Retina (tissue), 1 donor: ENCODE results near the gene IRAK2.
"Not testable (repeated sequence)": the region's sequence is repeated elsewhere in the genome, so short reads cannot be mapped to it uniquely, and the experiment has no call there.

ENCODE experiments used
- DNase-seq: peaks from one replicate; pipeline ENCODE4 v3.0.0-alpha.2; 2016

IRAK2 gene

DNA sequence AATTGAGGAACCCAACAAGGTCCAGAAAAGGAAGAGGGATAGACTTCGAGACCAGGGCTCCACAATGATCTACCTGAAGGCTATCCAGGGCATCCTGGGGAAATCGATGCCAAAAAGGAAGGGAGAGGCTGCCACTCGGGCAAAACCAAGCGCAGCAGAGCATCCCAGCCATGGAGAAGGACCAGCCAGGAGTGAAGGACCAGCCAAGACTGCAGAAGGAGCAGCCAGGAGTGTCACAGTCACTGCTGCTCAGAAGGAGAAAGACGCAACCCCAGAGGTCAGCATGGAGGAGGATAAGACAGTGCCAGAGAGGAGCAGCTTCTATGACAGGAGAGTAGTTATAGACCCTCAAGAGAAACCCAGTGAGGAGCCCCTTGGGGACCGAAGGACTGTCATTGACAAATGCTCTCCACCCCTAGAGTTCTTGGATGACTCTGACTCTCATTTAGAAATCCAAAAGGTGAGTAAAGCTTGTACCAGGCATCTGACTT, 95.5 kb downstream of the IRAK2 start:
- no peak for DNase-seq

DNA sequence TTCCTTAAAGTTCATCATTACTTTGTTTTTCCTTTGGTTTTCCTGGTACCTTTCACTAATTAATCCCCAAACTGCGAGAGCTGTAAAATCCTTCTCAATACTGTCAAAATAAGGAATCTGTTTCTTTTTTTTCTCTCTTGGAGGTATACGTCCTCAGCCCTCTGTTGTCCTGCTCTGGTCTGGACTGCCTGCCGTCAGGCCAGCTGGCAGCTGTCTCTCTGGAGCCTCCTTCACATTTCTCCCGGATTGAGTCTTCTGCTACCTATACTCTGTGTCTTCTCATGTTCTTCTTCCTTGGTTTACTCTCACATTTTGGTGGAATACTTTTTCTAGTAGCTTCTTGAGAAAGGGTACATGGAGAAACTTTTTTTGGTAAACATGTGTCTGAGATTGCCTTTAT, 97.3 kb downstream of the IRAK2 start:
- no peak for DNase-seq

- DNase-seq = peak; percentile 48
Measured at GRCh38 chr3:10263646-10264363, 99.1 kb downstream of the IRAK2 start.

GRCh38 chr3:10265833-10266232, 101.1 kb downstream of the IRAK2 start:
- no peak for DNase-seq

DNA sequence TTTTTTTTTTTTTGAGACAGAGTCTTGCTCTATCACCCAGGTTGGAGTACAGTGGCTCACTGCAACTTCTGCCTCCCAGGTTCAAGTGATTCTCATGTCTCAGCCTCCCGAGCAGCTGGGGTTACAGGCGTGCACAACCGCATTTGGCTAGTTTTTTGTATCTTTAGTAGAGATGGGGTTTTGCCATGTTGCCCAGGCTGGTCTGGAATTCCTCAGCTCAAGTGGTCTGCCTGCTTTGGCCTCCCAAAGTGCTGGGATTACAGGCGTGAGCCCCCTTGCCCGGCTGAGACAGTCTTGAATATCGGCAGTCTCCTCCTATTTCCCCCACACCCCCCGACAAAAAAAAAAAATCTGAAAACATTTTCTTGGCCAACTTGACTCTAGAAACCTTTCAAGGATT, 102.2 kb downstream of the IRAK2 start:
- not testable (repeated sequence) for DNase-seq

GRCh38 chr3:10268116-10268515, 103.4 kb downstream of the IRAK2 start:
- DNase-seq = no peak

- DNase-seq = no peak
Measured at GRCh38 chr3:10268930-10269329, 104.2 kb downstream of the IRAK2 start.

DNA sequence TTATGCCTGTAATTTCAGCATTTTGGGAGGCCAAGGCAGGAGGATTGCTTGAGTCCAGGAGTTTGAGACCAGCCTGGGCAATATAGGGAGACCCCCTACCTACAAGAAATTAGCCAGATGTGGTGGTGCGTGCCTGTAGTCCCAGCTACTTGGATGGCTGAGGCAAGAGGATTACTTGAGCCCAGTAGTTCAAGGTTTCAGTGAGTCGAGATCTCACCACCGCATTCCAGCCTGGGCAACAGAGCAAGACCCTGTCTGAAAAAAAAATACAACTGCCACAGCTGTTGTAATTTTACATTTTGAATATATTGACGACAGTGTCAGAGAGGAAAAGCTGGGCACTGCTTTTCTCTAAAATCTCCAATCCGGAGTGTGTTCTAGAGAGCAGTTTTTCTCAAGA, 104.7 kb downstream of the IRAK2 start:
- DNase-seq = no peak

- DNase-seq = not testable (repeated sequence)
Measured at GRCh38 chr3:10272476-10272875, 107.8 kb downstream of the IRAK2 start.

DNA sequence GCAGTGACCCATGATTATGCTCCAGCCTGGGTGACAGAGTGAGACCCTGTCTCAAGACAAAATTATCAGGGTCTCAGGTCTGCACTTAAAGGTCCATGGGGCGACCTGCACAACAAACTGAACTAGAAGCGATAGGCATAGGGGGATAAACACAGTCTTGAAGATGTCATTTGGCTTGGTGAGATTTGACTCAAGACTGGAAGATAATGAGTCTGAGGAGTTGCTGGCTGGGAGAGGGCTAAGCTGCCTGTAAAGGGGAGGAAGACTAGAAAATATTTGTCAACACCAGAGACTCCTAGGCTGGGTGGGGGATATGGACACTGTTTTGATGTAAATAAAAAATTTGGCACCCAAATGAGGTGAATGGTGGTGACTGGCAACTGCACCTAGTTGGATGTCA, 108.3 kb downstream of the IRAK2 start:
- no peak for DNase-seq

DNA sequence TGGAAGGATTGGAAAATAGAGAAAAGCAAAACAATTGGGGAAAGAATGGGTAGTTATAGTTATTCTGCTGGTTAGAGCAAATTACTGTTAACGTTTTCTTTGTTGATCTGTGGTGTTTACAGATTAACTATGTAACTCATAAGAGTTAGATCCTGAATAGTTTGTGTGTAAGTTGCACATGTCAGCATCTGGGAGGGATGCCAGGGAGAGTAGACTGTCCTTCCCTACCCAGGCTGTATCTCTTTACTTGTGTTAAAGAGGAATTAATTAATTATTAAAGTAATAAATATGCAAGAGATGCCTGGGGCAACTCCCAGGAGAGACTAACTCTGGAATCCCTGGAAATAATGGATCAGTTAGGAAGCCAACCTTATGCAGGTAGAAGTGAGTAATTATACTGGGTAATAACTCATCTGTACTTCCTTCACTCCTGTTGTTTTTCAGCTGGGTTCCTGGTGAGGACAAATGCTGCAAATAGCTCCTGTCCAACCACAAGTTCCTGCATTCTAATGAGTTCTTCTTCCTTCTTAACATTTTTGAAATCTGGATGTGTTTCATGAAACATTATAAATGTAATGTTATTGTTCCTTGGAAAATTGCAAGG, 109.1 kb downstream of the IRAK2 start:
- no peak for DNase-seq

DNA sequence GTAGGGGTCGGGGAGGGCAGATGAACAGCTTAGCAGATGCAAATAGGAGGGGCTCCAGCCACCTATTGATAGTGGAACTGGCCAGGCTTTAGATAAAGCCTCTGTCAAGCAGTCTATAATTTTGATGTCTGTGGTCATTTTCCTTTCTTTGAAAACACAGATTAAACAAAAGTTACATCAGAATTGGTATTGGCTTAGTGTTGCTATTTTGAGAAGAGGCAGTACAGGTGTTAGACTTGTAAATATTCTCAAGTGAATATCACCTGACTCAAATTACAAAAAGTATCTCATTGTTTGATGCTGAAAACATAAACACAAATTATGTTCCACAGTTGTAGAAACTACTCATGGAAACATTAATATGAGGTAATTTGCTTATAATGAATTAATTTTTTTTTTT, 109.9 kb downstream of the IRAK2 start:
- DNase-seq = no peak

- no peak for DNase-seq
Measured at GRCh38 chr3:10277115-10277625, 112.5 kb downstream of the IRAK2 start.

- no peak for DNase-seq
Measured at GRCh38 chr3:10278501-10278900, 113.8 kb downstream of the IRAK2 start.

- no peak for DNase-seq
Measured at GRCh38 chr3:10279384-10280176, 114.9 kb downstream of the IRAK2 start.

DNA sequence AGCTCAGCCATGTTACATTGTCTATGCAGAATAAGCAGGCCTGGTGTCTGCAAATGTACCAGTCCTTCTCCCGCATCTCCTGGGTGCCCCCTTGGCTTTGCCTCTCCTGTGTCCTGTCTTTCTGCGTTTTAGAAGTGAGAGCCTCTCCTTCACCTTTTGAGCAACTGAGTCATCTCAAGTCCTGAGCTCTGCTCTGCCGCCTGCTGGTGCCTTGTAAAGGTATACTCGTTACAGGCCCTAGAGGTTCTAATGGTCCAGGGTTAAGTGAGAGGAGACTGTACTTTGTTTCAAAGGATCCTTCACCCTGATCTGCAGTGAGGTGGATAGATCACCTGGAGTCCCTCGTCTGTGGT, 115.4 kb downstream of the IRAK2 start:
- DNase-seq = no peak

DNA sequence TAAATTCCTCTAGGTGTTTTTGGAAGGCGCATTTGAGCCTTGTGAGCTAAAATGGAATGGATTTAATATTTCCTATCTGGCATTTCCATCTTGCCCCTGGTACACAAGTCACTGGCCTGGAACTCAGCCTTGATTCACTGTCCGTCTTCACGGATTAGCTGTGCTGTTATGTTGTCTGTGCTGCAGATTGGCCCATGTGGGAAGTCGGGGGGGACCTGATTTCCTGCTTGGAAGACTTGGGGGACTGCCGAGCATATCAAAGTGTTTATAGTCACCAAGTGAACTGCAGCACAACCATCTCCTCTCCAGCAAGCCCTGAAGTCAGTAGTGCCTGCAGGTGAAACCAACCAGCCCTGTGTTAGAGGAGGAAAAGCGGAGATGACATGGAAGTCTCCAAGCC, 115.9 kb downstream of the IRAK2 start:
- DNase-seq = no peak

DNA sequence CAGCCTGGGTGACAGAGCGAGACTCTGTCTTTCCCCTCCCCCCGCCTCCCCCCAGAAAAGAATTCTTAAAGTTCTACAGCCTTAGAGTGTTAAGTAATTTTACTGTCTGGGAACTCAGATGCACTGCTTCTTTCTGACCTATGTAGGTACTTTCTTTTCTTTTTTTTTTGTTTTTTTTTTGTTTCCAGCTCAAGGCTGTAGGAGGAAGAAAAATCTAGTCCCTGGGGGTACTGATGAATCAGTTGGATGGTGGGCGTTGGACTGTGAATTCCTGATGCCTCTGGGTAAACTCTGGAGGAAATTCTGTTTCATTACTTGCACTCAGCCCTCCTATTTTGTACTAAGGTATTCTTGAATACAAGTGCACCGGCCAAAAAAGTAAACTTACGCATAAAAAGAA, 117.2 kb downstream of the IRAK2 start:
- no peak for DNase-seq

- DNase-seq = no peak
Measured at GRCh38 chr3:10283638-10284037, 118.9 kb downstream of the IRAK2 start.

GRCh38 chr3:10284496-10284895, 119.8 kb downstream of the IRAK2 start:
- no peak for DNase-seq

DNA sequence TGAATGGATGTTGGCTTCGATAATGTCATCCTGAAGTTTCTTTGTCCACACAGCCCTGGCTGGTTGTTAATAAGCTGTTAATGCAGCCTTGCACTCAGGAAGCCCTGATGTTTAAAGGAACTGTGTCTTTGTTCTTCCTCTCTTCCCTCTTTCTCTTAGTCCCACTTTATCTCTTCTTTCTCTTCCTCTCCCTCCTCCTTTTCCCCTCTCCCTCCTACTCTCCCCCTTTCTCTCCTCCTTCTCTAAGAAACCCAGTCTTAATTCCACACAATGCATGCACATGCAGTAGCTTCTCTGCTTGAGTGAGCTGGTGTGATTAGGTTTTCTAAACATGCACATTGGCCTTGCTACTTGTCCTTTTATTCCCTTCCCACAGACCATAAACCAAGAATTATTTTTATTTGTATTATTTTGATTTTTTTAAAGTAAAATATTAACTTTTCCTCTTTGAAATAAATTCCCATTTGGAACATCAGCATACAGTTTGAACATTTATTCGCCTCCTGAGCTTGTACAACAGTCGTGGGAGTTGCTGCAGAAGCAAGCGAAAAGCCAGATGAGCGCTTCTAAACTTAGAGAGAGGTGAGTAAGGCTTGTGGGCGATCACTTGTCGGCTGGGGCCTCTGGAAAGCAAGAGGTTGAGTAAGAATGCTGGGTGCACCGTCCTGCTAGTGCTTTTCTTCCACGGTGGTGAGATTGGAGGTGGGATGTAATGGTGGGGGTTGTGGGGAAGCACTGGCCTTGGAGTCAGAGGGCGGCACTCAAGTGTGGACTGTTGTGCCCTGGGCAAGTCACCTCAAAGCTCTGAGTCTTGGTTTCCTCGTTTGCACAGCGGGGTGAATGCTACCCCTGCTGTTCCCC, 120.8 kb downstream of the IRAK2 start:
- DNase-seq = no peak

DNA sequence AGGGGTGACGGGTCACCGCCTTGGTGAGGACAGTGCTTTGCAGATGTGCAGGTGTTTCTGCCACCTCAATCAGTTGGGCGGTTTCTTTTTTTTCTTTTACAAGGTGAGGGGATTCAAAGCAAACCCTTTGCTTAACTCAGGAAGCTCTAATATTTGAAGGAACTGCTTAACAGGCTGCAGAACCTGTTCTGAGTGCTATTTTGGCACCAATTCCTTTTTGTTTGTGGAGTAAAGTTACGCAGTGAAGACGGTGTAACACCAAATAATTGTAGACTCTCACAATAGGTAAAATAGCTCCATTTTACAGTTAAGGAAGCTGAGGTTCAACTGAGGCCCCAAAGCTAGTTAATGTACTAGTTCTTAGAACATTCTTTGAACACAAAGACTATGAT, 121.4 kb downstream of the IRAK2 start:
- no peak for DNase-seq
